B cell (primary cell): ENCODE results near the gene SERPINE2.

Source experiments
- CTCF ChIP-seq: fragments of 200-600 bp; IDR thresholded peaks from one replicate; pipeline ENCODE4 v1.8.0; 2022; ENCODE audit warnings: antibody characterized with exemption, mild to moderate bottlenecking
- EZH2 ChIP-seq: IDR thresholded peaks from 2 replicates; pipeline ENCODE4 v1.6.1; 2012; ENCODE audit warnings: borderline replicate concordance, low read depth, mild to moderate bottlenecking, moderate library complexity, low read length; ENCODE audit not compliant: insufficient read depth, poor library complexity, severe bottlenecking

- no peak for TF ChIP-seq CTCF
- no peak for TF ChIP-seq EZH2
These were observed 21.8 kb upstream of the SERPINE2 start for GRCh38 chr2:224060783-224061482.
